Suppressor macrophage (primary cell): ENCODE results near the gene SLITRK4.

Source experiments
- DNase-seq, 4 experiments: peaks; one replicate each; pipeline ENCODE4 v3.0.0-alpha.2; 2020 to 2022
- total RNA-seq, 17 experiments: gene quantifications; one replicate each; lab custom pipeline; 2026; ENCODE audit warnings: mixed read lengths in 6 of 17, inconsistent platforms in 3 of 17; lab: John Stamatoyannopoulos, UW

The SLITRK4 gene
- total RNA-seq, result 0.97 to 14.6 (median 9.9) reads per million in 17 experiments

- DNase-seq, result peak in 3 of 4 experiments; percentile 4 to 15 (median 5)
These were observed at the start of gene SLITRK4 for GRCh38 chrX:143635915-143636314. SLITRK4 (minus strand) TSS chrX:143636101; CDS start chrX:143631108, 4,993 bp downstream.

DNA sequence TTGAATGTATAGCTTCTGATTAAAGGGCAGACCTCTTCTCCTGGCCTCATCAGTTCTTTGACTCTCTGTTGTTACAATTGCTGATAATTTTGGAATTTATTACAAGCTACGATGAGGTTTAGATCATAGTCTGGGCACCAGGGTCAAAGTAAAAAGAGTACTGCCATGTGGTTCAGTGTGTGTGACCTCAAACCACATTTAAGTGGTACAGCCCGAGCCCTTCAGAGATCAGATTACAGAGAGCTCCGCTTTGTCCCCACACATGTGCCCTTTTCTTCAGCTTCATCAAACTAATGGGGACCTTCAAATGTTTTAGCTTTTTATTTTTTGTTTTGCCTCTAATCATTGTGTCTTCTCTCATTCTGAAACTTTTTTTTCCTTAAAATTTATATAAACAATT lies 47.6 kb upstream of the SLITRK4 start:
- no peak for DNase-seq

GRCh38 chrX:143674926-143675325 lies 39.0 kb upstream of the SLITRK4 start:
- DNase-seq, result no peak

DNA sequence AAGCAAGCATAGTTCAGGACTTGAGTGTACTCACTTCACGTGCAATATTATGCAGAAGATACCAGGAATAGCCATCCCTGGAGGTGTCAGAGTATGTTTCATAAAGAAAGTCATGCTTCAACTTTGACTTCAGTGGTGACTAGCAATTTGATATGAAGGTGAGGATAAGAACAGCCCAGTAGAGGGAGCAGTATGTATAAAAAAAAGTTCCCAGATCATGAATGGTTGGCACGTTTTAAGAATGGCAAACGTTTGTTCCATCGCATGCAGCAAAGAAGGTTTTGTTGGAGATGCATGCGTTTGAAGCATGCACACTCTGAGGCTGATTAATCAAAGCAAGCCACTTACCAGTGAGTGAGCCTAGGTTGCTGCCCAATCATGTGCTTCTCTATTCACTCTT lies 33.5 kb upstream of the SLITRK4 start:
- DNase-seq, result peak in 2 of 4 experiments; percentile 3 to 25

- DNase-seq, result peak; percentile 9 to 49 (median 22)
These were observed 28.4 kb upstream of the SLITRK4 start for GRCh38 chrX:143664302-143664701.

DNA sequence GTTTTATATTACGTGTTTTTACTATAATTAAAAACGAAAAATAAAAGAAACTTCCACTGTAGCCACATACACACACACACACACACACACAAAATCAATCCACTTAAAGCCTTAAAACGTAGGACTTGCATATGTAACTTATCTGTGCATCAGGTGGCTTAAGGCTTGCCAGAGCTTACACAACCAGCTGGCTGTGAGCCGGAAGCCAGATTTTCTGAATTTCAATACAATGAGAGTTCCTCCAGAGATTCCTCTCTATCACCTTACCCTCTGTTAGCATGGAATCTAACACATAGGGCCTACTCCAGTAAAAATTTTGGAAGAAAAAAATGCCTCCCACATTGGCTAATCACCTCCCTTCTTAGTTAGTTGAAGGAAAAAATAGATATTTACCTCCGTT lies 27.9 kb upstream of the SLITRK4 start:
- no peak for DNase-seq

DNA sequence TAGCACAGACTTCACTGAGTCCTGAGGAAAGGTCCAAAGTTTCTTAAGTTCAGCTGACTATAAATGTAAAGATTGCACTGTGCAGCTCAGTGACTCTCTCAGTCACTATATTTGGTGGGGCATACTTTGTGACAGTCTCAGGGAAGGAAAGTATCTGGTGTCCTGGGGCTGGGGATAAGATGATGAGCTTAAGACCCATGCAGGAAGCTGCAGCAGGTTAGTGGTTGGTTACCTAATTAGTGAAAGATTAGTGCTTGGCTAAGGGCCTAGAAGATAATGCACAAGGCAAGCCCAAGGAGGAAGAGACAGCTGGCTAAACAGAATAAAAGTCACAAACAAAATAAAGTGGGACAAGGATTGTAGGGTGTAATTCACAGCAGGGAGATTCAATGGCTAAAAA lies 25.4 kb upstream of the SLITRK4 start:
- no peak for DNase-seq

- DNase-seq, result peak; percentile 42 to 68 (median 60)
These were observed 12.8 kb upstream of the SLITRK4 start for GRCh38 chrX:143648705-143649104.

GRCh38 chrX:143642426-143642825 lies 6.5 kb upstream of the SLITRK4 start:
- DNase-seq, result peak in 1 of 4 experiments; percentile 6

- DNase-seq, result no peak
These were observed 930 bp upstream of the SLITRK4 start for GRCh38 chrX:143636831-143637230.

GRCh38 chrX:143634663-143635455 lies 1.0 kb downstream of the SLITRK4 start:
- peak; percentile 3 to 51 (median 22) for DNase-seq

GRCh38 chrX:143634309-143634662 lies 1.6 kb downstream of the SLITRK4 start:
- peak; percentile 1 to 30 (median 8) for DNase-seq

GRCh38 chrX:143633461-143634308 lies 2.2 kb downstream of the SLITRK4 start:
- DNase-seq, result peak in 3 of 4 experiments; percentile 22 to 34 (median 30)

DNA sequence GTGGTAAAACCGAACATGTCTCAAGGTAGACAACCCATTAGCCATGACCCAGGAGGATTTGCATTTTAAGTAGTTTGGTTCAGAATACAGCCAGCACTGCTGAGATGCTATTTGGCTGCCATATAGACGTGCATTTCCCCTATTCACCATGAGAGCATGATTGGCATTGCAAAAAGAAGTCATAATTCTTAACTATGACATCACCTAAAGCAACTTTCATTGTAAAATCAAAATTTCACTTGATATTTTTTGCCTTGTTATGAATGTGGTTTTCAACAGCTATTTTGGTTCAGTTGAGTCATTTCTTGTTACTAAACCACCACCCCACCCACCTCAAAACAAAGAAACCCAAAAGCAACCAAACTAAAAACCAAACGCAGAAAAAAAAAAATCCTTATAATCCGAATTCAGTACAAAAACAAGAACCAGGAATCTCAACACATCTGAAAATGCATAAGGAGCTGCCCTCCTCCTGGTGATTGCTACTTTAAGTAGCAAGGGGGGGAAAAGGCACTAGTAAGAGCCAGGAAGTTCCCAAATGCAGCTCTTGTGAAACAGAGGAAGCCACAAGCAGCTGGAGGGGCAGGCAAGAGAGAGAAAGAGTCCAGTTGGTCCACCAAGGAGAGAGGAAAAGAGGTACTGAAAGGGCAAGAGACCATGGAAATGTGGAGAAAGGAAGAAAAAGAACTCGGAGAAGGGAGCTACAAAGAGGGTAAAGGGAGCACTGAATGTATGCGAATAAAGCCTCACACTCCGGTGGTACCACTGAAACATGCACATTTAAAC lies 3.1 kb downstream of the SLITRK4 start:
- peak; percentile 48 to 74 (median 68) for DNase-seq

GRCh38 chrX:143623657-143624056 lies 12.2 kb downstream of the SLITRK4 start:
- no peak for DNase-seq

DNA sequence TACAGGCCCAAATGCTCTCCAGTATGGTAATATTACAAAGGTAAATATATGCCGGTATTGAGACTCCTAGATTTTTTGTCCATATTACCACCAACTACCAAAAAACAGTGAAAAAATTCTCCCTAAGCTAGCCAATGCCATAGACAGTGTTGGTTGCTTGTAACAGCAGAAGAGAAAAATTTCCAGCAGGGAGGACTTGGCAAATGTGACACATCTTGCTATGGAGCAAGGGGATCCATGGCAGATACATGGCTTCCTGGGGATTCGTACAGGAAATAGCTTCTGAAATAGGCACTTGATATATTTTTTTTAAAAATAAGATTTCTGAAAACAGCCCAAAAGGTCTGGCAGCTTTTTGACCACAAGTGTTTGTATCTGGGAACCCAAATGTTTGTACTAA lies 14.6 kb downstream of the SLITRK4 start:
- DNase-seq, result no peak

GRCh38 chrX:143615851-143616250 lies 20.1 kb downstream of the SLITRK4 start:
- DNase-seq, result no peak

DNA sequence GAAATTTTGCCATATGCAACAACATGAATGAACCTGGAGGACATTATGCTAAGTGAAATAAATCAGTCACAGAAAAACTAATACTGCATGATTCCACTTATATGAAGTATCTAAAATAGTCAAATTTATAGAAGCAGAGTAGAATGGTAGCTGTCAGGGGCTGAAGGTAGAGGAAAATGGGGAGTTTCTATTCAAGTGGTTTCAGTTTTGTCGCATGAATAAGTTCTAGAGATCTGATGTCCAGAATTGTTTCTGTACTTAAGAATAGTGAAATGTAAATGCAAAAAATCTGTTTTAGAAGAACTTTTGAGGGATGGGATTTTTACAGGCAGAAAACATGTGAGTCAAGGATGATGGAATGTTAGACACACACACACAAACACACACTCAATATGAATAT lies 34.1 kb downstream of the SLITRK4 start:
- DNase-seq, result no peak

GRCh38 chrX:143581240-143581639 lies 54.7 kb downstream of the SLITRK4 start:
- DNase-seq, result peak in 1 of 4 experiments; percentile 3

GRCh38 chrX:143580266-143580665 lies 55.6 kb downstream of the SLITRK4 start:
- peak; percentile 30 to 72 (median 54) for DNase-seq
